ENCODE results near the gene CCL26.
A peak's percentile ranks its signal among the peaks of the same experiment; 100 is the strongest.

CCL26 gene

GRCh38 chr7:75756991-75757676 lies 14.9 kb downstream of the CCL26 start:
- no peak overlapping the region for H3K4me3 ChIP-seq (ENCODE audit: low read depth, low read length)
- H3K27ac ChIP-seq (ENCODE audit: extremely low read depth, low read depth, low read length): no peak overlapping the region
- POLR2A ChIA-PET: no interaction called here
- CTCF ChIA-PET: interaction anchor here (0.5 kb wide), 2 partner anchors 85 to 92 kb away, joined by 3 read pairs; no protein-coding TSS in a partner anchor
- no peaks in the 10 kb centered on the region for H3K9me3 ChIP-seq (ENCODE audit: control insufficient read depth, insufficient read depth, low read depth, low read length)
- H3K4me1 ChIP-seq (ENCODE audit: control insufficient read depth, insufficient read depth, low read length): no peaks in the 10 kb centered on the region
- H3K36me3 ChIP-seq (ENCODE audit: control insufficient read depth in 2 of 2, insufficient read depth in 1 of 2, low read length in 2 of 2): no peaks in the 10 kb centered on the region
- TF ChIP-seq ZFP69B (tag by site-specific recombination; IDR thresholded peaks at IDR 0.05) (no peak), ZNF114 (tag by site-specific recombination; IDR thresholded peaks at IDR 0.05) (no peak), ZNF585B (tag by site-specific recombination; IDR thresholded peaks at IDR 0.05) (no peak), SP2 (tag by site-specific recombination; IDR thresholded peaks at IDR 0.05) (no peak), ZNF701 (tag by site-specific recombination; IDR thresholded peaks at IDR 0.05) (no peak), ZNF404 (tag by site-specific recombination; IDR thresholded peaks at IDR 0.05) (no peak), EGR2 (tag by site-specific recombination; IDR thresholded peaks at IDR 0.05; ENCODE audit: low read depth) (no peak), PRDM1 (tag by site-specific recombination; IDR thresholded peaks at IDR 0.05) (no peak), BCL11A (tag by site-specific recombination; IDR thresholded peaks at IDR 0.05; ENCODE audit: low read depth) (no peak), ZBTB21 (tag by site-specific recombination; IDR thresholded peaks at IDR 0.05) (no peak), OSR2 (tag by site-specific recombination; IDR thresholded peaks at IDR 0.05) (no peak), ZNF843 (tag by site-specific recombination; IDR thresholded peaks at IDR 0.05) (no peak), ZNF391 (tag by site-specific recombination; IDR thresholded peaks at IDR 0.05; ENCODE audit: borderline replicate concordance, low read depth) (no peak)

GRCh38 chr7:75756206-75756990 lies 15.6 kb downstream of the CCL26 start:
- Histone ChIP-seq H3K27ac (ENCODE audit: extremely low read depth, low read depth, low read length) (no peak overlapping the region), H3K9me3 (ENCODE audit: control insufficient read depth, insufficient read depth, low read depth, low read length) (no peaks in the 10 kb centered on the region), H3K36me3 (ENCODE audit: control insufficient read depth in 2 of 2, insufficient read depth in 1 of 2, low read length in 2 of 2) (no peaks in the 10 kb centered on the region), H3K4me3 (ENCODE audit: low read depth, low read length) (no peak overlapping the region), H3K4me1 (ENCODE audit: control insufficient read depth, insufficient read depth, low read length) (no peaks in the 10 kb centered on the region)
- ChIA-PET POLR2A (no interaction called here), CTCF (interaction anchor here (1.1 kb wide), 1 partner anchor 19 kb away, joined by 5 read pairs; no protein-coding TSS in a partner anchor)
- TF ChIP-seq, protein P1, sequence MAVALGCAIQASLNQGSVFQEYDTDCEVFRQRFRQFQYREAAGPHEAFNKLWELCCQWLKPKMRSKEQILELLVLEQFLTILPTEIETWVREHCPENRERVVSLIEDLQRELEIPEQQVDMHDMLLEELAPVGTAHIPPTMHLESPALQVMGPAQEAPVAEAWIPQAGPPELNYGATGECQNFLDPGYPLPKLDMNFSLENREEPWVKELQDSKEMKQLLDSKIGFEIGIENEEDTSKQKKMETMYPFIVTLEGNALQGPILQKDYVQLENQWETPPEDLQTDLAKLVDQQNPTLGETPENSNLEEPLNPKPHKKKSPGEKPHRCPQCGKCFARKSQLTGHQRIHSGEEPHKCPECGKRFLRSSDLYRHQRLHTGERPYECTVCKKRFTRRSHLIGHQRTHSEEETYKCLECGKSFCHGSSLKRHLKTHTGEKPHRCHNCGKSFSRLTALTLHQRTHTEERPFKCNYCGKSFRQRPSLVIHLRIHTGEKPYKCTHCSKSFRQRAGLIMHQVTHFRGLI (tag by site-specific recombination; IDR thresholded peaks at IDR 0.05): no peak
- TF ChIP-seq ZNF23 (tag by site-specific recombination; IDR thresholded peaks at IDR 0.05; ENCODE audit: borderline replicate concordance) (no peak), ZNF366 (tag by site-specific recombination; conservative IDR thresholded peaks at IDR 0.05) (no peak), ZNF549 (tag by site-specific recombination; IDR thresholded peaks at IDR 0.05) (no peak), ZNF354C (tag by site-specific recombination; IDR thresholded peaks at IDR 0.05; ENCODE audit: borderline replicate concordance, low read depth) (no peak), ZNF654 (tag by site-specific recombination; IDR thresholded peaks at IDR 0.05; ENCODE audit: low read depth) (no peak), ZIC2 (tag by site-specific recombination; IDR thresholded peaks at IDR 0.05) (0 out of 2 replicates have a peak, but pooled peaks have one; percentile 13), HOXD13 (CRISPR knock-in tag; IDR thresholded peaks at IDR 0.05; ENCODE audit: borderline replicate concordance) (no peak)
- TF ChIP-seq, protein P2, sequence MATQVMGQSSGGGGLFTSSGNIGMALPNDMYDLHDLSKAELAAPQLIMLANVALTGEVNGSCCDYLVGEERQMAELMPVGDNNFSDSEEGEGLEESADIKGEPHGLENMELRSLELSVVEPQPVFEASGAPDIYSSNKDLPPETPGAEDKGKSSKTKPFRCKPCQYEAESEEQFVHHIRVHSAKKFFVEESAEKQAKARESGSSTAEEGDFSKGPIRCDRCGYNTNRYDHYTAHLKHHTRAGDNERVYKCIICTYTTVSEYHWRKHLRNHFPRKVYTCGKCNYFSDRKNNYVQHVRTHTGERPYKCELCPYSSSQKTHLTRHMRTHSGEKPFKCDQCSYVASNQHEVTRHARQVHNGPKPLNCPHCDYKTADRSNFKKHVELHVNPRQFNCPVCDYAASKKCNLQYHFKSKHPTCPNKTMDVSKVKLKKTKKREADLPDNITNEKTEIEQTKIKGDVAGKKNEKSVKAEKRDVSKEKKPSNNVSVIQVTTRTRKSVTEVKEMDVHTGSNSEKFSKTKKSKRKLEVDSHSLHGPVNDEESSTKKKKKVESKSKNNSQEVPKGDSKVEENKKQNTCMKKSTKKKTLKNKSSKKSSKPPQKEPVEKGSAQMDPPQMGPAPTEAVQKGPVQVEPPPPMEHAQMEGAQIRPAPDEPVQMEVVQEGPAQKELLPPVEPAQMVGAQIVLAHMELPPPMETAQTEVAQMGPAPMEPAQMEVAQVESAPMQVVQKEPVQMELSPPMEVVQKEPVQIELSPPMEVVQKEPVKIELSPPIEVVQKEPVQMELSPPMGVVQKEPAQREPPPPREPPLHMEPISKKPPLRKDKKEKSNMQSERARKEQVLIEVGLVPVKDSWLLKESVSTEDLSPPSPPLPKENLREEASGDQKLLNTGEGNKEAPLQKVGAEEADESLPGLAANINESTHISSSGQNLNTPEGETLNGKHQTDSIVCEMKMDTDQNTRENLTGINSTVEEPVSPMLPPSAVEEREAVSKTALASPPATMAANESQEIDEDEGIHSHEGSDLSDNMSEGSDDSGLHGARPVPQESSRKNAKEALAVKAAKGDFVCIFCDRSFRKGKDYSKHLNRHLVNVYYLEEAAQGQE (tag by site-specific recombination; IDR thresholded peaks at IDR 0.05): no peak

Measured in HEK293 (cell line).